GM12865 (cell line): ENCODE measurements around the gene ABCC8.

Experiments
- DNase-seq: peaks from one replicate; pipeline ENCODE4 v3.0.0; 2010; ENCODE audit warnings: low read depth
- H3K4me3 ChIP-seq: 2 replicates; pipeline ENCODE4 v1.5.1; 2011; ENCODE audit warnings: mild to moderate bottlenecking, low read depth, low read length, control low read depth
- CTCF ChIP-seq: IDR thresholded peaks from 2 replicates; pipeline ENCODE4 v1.5.1; 2011; ENCODE audit warnings: low read length, control low read depth, low read depth, inconsistent platforms; ENCODE audit not compliant: insufficient read depth; ENCODE audit errors: missing control alignments

The ABCC8 gene

GRCh38 chr11:17519061-17519885, 42.6 kb upstream of the ABCC8 start:
- H3K4me3 ChIP-seq = no peak overlapping the region
- TF ChIP-seq CTCF = no peak
- no peak for DNase-seq

- H3K4me3 ChIP-seq = no peak overlapping the region
- no peak for DNase-seq
- no peak for TF ChIP-seq CTCF
These were observed 41.7 kb upstream of the ABCC8 start for GRCh38 chr11:17518366-17518765.

GRCh38 chr11:17517186-17517585, 40.5 kb upstream of the ABCC8 start:
- no peak for DNase-seq
- no peak overlapping the region for H3K4me3 ChIP-seq
- TF ChIP-seq CTCF = no peak

- no peak for TF ChIP-seq CTCF
- no peak for DNase-seq
- no peak overlapping the region for H3K4me3 ChIP-seq
These were observed 40.0 kb upstream of the ABCC8 start for GRCh38 chr11:17516551-17517150.

- no peak overlapping the region for H3K4me3 ChIP-seq
- DNase-seq = no peak
- TF ChIP-seq CTCF = no peak
These were observed 39.0 kb upstream of the ABCC8 start for GRCh38 chr11:17515443-17516176.

GRCh38 chr11:17514476-17514875, 37.8 kb upstream of the ABCC8 start:
- no peak for TF ChIP-seq CTCF
- no peak for DNase-seq
- no peak overlapping the region for H3K4me3 ChIP-seq
